HEK293 (cell line): ENCODE results near the gene TNNI3K.
A peak's percentile ranks its signal among the peaks of the same experiment; 100 is the strongest.

Experiments used
- CTCF ChIA-PET: fragments of 350-600 bp; formaldehyde crosslinking; extraction: SDS; loops from one replicate; lab custom pipeline; 2021; ENCODE audit warnings: antibody characterized with exemption; lab: Yijun Ruan, JAX
- POLR2A ChIA-PET: fragments of 300-600 bp; formaldehyde crosslinking; extraction: SDS; loops from one replicate; lab custom pipeline; 2020; ENCODE audit warnings: antibody characterized with exemption, inconsistent platforms; lab: Yijun Ruan, JAX
- H3K27ac ChIP-seq: fragments of 200-500 bp; sonication (Bioruptor generic); 2 replicates; pipeline ENCODE4 v1.5.1; 2014; ENCODE audit warnings: low read depth, low read length, control low read depth, inconsistent platforms; ENCODE audit errors: extremely low read depth
- H3K36me3 ChIP-seq, 2 experiments: fragments of 200-500 bp in 1 of 2; sonication (Bioruptor generic) in 1 of 2; 1 replicate in 1 of 2; 2 replicates in 1 of 2; pipeline ENCODE4 v1.5.1; 2014 to 2017; ENCODE audit warnings: inconsistent platforms in 2 of 2, low read length in 2 of 2; ENCODE audit not compliant: control insufficient read depth in 2 of 2, insufficient read depth in 1 of 2
- H3K4me1 ChIP-seq: fragments of 200-500 bp; sonication (Bioruptor generic); 2 replicates; pipeline ENCODE4 v1.5.1; 2014; ENCODE audit warnings: mild to moderate bottlenecking, low read length, inconsistent platforms; ENCODE audit not compliant: control insufficient read depth, insufficient read depth
- H3K4me3 ChIP-seq: 2 replicates; pipeline ENCODE4 v1.5.1; 2011; ENCODE audit warnings: low read depth, mild to moderate bottlenecking, control low read depth, low read length, moderate library complexity
- H3K9me3 ChIP-seq: fragments of 200-500 bp; sonication (Bioruptor generic); 2 replicates; pipeline ENCODE4 v1.5.1; 2014; ENCODE audit warnings: low read depth, low read length, inconsistent platforms; ENCODE audit not compliant: control insufficient read depth, insufficient read depth
- EGR2 ChIP-seq: fragments of 450-650 bp; formaldehyde crosslinking; IDR thresholded peaks from 2 replicates; pipeline ENCODE4 v1.5.1; 2016; ENCODE audit warnings: low read depth, missing biosample characterization, missing genetic modification characterization
- GLIS2 ChIP-seq: fragments of 450-650 bp; formaldehyde crosslinking; IDR thresholded peaks from 2 replicates; pipeline ENCODE4 v1.5.1; 2016; ENCODE audit warnings: missing biosample characterization, missing genetic modification characterization
- MYNN ChIP-seq: fragments of 450-650 bp; formaldehyde crosslinking; IDR thresholded peaks from 2 replicates; pipeline ENCODE4 v1.5.1; 2016; ENCODE audit warnings: missing biosample characterization, missing genetic modification characterization, borderline replicate concordance
- SETDB1 ChIP-seq: IDR thresholded peaks from one replicate; pipeline ENCODE4 v1.6.1; 2017; ENCODE audit warnings: mild to moderate bottlenecking, low read length, moderate library complexity, mixed read lengths; ENCODE audit not compliant: insufficient read length
- YY2 ChIP-seq: fragments of 450-650 bp; formaldehyde crosslinking; IDR thresholded peaks from 2 replicates; pipeline ENCODE4 v1.5.1; 2016; ENCODE audit warnings: missing biosample characterization, missing genetic modification characterization
- ZBTB1 ChIP-seq: fragments of 450-650 bp; formaldehyde crosslinking; IDR thresholded peaks from 2 replicates; pipeline ENCODE4 v1.5.1; 2016; ENCODE audit warnings: missing biosample characterization, missing genetic modification characterization
- ZBTB21 ChIP-seq: fragments of 450-650 bp; formaldehyde crosslinking; IDR thresholded peaks from 2 replicates; pipeline ENCODE4 v1.5.1; 2017; ENCODE audit warnings: missing biosample characterization, missing genetic modification characterization
- ZFP37 ChIP-seq: fragments of 450-650 bp; formaldehyde crosslinking; IDR thresholded peaks from 2 replicates; pipeline ENCODE4 v1.5.1; 2016; ENCODE audit warnings: missing biosample characterization, missing genetic modification characterization
- ZNF202 ChIP-seq: fragments of 450-650 bp; formaldehyde crosslinking; IDR thresholded peaks from 2 replicates; pipeline ENCODE4 v1.5.1; 2016; ENCODE audit warnings: missing biosample characterization, missing genetic modification characterization, borderline replicate concordance
- ZNF248 ChIP-seq: fragments of 450-650 bp; formaldehyde crosslinking; IDR thresholded peaks from 2 replicates; pipeline ENCODE4 v1.5.1; 2017; ENCODE audit warnings: missing biosample characterization, missing genetic modification characterization
- ZNF311 ChIP-seq: fragments of 450-650 bp; formaldehyde crosslinking; IDR thresholded peaks from 2 replicates; pipeline ENCODE4 v1.5.1; 2017; ENCODE audit warnings: missing biosample characterization, missing genetic modification characterization, borderline replicate concordance
- ZNF341 ChIP-seq: fragments of 450-650 bp; formaldehyde crosslinking; IDR thresholded peaks from 2 replicates; pipeline ENCODE4; 2016; ENCODE audit warnings: low read depth, missing biosample characterization, missing genetic modification characterization
- ZNF391 ChIP-seq: fragments of 450-650 bp; formaldehyde crosslinking; IDR thresholded peaks from 2 replicates; pipeline ENCODE4 v1.5.1; 2016; ENCODE audit warnings: low read depth, missing biosample characterization, missing genetic modification characterization, borderline replicate concordance
- ZNF423 ChIP-seq: fragments of 450-650 bp; formaldehyde crosslinking; IDR thresholded peaks from 2 replicates; pipeline ENCODE4 v1.5.1; 2016; ENCODE audit warnings: missing biosample characterization, missing genetic modification characterization
- ZNF529 ChIP-seq: fragments of 450-650 bp; formaldehyde crosslinking; IDR thresholded peaks from 2 replicates; pipeline ENCODE4 v1.5.1; 2017; ENCODE audit warnings: missing genetic modification characterization, missing biosample characterization; ENCODE audit not compliant: insufficient replicate concordance
- ZNF560 ChIP-seq: fragments of 450-650 bp; formaldehyde crosslinking; IDR thresholded peaks from 2 replicates; pipeline ENCODE4 v1.5.1; 2017; ENCODE audit warnings: missing biosample characterization, missing genetic modification characterization, borderline replicate concordance
- ZNF600 ChIP-seq: fragments of 450-650 bp; formaldehyde crosslinking; IDR thresholded peaks from 2 replicates; pipeline ENCODE4 v1.5.1; 2016; ENCODE audit warnings: missing biosample characterization, missing genetic modification characterization
- ZNF624 ChIP-seq: fragments of 450-650 bp; formaldehyde crosslinking; IDR thresholded peaks from 2 replicates; pipeline ENCODE4 v1.5.1; 2017; ENCODE audit warnings: missing biosample characterization, missing genetic modification characterization
- ZNF660 ChIP-seq: fragments of 450-650 bp; IDR thresholded peaks from 2 replicates; pipeline ENCODE4 v1.5.1; 2018; ENCODE audit warnings: missing biosample characterization, mild to moderate bottlenecking, missing genetic modification characterization
- ZNF777 ChIP-seq: fragments of 450-650 bp; formaldehyde crosslinking; IDR thresholded peaks from 2 replicates; pipeline ENCODE4 v1.5.1; 2017; ENCODE audit warnings: missing biosample characterization, missing genetic modification characterization, borderline replicate concordance
- TF ChIP-seq, protein P1 (sequence below): fragments of 450-650 bp; IDR thresholded peaks from 2 replicates; pipeline ENCODE4 v1.5.1; 2018; ENCODE audit warnings: missing biosample characterization, missing genetic modification characterization
- TF ChIP-seq, protein P2 (sequence below): fragments of 450-650 bp; formaldehyde crosslinking; conservative IDR thresholded peaks from 2 replicates; pipeline ENCODE4 v1.5.1; 2016; ENCODE audit warnings: low read depth, missing biosample characterization, missing genetic modification characterization
- TF ChIP-seq, protein P3 (sequence below): fragments of 450-650 bp; formaldehyde crosslinking; optimal IDR thresholded peaks from 2 replicates; pipeline ENCODE3; 2016; ENCODE audit warnings: missing biosample characterization, mild to moderate bottlenecking, missing genetic modification characterization
- TF ChIP-seq, protein P4 (sequence below): fragments of 450-650 bp; formaldehyde crosslinking; IDR thresholded peaks from 2 replicates; pipeline ENCODE4 v1.5.1; 2016; ENCODE audit warnings: missing biosample characterization, missing genetic modification characterization
- TF ChIP-seq, protein P5 (sequence below): fragments of 450-650 bp; formaldehyde crosslinking; IDR thresholded peaks from 2 replicates; pipeline ENCODE4 v1.5.1; 2017; ENCODE audit warnings: missing biosample characterization, missing genetic modification characterization

TNNI3K gene

DNA sequence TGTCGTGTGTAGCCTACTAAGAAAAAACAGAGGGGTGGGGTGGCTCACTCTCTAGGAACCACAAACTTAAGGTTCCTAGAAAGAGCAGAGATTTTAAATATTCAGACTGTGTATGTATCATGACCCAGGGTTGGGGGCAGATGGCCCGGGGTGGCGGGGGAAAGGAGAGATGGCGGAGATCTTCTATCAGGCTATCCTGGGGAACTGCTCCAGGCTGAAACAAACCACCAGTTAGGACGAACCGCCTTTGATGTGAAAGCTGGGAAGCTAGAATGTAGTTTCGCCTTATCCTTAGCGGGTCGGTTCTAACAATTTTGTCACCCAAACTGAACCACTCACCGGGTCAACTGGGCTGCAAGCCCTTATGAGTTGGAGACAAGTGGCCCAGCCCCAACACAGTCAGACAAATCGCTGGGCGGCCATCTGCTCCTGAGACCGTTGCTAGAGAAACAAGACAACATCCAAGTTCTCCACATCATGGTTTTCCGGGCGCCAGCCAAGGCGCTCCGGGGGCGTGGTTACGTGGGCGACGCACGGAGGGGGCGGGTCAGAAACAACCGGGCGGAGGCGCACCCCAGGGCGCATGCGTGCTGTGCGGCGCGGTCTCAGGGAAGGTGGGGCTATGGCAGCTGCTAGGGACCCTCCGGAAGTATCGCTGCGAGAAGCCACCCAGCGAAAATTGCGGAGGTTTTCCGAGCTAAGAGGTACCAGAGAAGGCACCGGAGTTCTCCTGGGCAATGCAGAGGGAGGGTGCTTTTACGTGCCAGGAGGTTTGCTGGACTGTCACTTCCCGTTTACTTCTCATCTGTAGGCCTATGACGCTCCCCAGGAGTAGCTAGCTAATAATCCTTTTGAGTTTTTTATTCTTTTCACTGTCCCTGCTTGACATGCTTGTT is 37.3 kb upstream of the TNNI3K start, which contains the start of the genes FPGT and LRRIQ3 (continued):
- TF ChIP-seq ZNF341 (tag by site-specific recombination) (peak; percentile 52), ZNF660 (tag by site-specific recombination) (0 out of 2 replicates have a peak, but pooled peaks have one; percentile 56), GLIS2 (tag by site-specific recombination) (peak; percentile 32; the same call in 1 of the 2 replicates), ZBTB21 (tag by site-specific recombination) (no peak), YY2 (tag by site-specific recombination) (no peak), ZNF423 (tag by site-specific recombination) (peak; percentile 64), ZNF600 (tag by site-specific recombination) (peak; percentile 50; the same call in 1 of the 2 replicates), ZNF529 (tag by site-specific recombination) (no peak), SETDB1 (no peak)
- TF ChIP-seq, protein P1, sequence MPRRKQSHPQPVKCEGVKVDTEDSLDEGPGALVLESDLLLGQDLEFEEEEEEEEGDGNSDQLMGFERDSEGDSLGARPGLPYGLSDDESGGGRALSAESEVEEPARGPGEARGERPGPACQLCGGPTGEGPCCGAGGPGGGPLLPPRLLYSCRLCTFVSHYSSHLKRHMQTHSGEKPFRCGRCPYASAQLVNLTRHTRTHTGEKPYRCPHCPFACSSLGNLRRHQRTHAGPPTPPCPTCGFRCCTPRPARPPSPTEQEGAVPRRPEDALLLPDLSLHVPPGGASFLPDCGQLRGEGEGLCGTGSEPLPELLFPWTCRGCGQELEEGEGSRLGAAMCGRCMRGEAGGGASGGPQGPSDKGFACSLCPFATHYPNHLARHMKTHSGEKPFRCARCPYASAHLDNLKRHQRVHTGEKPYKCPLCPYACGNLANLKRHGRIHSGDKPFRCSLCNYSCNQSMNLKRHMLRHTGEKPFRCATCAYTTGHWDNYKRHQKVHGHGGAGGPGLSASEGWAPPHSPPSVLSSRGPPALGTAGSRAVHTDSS, result no peak
- TF ChIP-seq, protein P2, sequence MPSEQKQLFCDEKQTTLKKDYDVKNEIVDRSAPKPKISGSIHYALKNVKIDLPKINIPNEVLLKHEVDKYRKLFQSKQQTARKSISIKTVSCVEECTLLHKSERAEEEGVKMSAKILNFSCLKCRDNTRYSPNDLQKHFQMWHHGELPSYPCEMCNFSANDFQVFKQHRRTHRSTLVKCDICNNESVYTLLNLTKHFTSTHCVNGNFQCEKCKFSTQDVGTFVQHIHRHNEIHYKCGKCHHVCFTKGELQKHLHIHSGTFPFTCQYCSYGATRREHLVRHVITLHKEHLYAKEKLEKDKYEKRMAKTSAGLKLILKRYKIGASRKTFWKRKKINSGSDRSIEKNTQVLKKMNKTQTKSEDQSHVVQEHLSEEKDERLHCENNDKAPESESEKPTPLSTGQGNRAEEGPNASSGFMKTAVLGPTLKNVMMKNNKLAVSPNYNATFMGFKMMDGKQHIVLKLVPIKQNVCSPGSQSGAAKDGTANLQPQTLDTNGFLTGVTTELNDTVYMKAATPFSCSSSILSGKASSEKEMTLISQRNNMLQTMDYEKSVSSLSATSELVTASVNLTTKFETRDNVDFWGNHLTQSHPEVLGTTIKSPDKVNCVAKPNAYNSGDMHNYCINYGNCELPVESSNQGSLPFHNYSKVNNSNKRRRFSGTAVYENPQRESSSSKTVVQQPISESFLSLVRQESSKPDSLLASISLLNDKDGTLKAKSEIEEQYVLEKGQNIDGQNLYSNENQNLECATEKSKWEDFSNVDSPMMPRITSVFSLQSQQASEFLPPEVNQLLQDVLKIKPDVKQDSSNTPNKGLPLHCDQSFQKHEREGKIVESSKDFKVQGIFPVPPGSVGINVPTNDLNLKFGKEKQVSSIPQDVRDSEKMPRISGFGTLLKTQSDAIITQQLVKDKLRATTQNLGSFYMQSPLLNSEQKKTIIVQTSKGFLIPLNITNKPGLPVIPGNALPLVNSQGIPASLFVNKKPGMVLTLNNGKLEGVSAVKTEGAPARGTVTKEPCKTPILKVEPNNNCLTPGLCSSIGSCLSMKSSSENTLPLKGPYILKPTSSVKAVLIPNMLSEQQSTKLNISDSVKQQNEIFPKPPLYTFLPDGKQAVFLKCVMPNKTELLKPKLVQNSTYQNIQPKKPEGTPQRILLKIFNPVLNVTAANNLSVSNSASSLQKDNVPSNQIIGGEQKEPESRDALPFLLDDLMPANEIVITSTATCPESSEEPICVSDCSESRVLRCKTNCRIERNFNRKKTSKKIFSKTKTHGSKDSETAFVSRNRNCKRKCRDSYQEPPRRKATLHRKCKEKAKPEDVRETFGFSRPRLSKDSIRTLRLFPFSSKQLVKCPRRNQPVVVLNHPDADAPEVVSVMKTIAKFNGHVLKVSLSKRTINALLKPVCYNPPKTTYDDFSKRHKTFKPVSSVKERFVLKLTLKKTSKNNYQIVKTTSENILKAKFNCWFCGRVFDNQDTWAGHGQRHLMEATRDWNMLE, result 0 out of 2 replicates have a peak, but pooled peaks have one; percentile 10

DNA sequence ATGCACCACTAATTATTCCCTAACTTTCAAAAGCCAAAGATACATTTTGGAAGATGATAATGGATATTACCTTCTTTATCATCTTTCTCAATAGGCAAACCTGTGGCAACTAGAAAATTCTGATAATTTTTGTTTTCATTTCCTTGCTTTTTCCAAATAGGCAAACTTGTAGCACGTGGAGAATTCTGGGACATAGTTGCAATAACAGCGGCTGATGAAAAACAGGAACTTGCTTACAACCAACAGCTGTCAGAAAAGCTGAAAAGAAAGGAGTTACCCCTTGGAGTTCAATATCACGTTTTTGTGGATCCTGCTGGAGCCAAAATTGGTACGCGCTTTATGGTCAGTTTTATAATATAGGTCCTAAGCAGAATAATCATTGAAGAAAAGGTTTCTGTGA is 35.7 kb upstream of the TNNI3K start:
- Histone ChIP-seq H3K9me3 (no peaks in the 10 kb centered on the region), H3K4me3 (no peak overlapping the region), H3K36me3 (peaks cover 0 to 5% of the 10 kb centered on the region in 2 experiments; a peak in 2 of 3 replicates), H3K4me1 (no peaks in the 10 kb centered on the region), H3K27ac (no peak overlapping the region)
- POLR2A ChIA-PET, result no interaction called here
- TF ChIP-seq ZNF777 (tag by site-specific recombination), result no peak
- TF ChIP-seq ZNF311 (tag by site-specific recombination), result no peak
- no peak for TF ChIP-seq ZBTB1 (tag by site-specific recombination)
- TF ChIP-seq ZNF202, result no peak
- no peak for TF ChIP-seq EGR2 (tag by site-specific recombination)
- TF ChIP-seq, protein P3, sequence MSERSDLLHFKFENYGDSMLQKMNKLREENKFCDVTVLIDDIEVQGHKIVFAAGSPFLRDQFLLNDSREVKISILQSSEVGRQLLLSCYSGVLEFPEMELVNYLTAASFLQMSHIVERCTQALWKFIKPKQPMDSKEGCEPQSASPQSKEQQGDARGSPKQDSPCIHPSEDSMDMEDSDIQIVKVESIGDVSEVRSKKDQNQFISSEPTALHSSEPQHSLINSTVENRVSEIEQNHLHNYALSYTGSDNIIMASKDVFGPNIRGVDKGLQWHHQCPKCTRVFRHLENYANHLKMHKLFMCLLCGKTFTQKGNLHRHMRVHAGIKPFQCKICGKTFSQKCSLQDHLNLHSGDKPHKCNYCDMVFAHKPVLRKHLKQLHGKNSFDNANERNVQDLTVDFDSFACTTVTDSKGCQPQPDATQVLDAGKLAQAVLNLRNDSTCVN, result no peak
- TF ChIP-seq ZNF624, result no peak
- no peak for TF ChIP-seq ZNF248 (tag by site-specific recombination)
- no peak for TF ChIP-seq ZNF560 (tag by site-specific recombination)
- TF ChIP-seq ZFP37, result no peak
- no peak for TF ChIP-seq ZNF391 (tag by site-specific recombination)
- TF ChIP-seq, protein P4, sequence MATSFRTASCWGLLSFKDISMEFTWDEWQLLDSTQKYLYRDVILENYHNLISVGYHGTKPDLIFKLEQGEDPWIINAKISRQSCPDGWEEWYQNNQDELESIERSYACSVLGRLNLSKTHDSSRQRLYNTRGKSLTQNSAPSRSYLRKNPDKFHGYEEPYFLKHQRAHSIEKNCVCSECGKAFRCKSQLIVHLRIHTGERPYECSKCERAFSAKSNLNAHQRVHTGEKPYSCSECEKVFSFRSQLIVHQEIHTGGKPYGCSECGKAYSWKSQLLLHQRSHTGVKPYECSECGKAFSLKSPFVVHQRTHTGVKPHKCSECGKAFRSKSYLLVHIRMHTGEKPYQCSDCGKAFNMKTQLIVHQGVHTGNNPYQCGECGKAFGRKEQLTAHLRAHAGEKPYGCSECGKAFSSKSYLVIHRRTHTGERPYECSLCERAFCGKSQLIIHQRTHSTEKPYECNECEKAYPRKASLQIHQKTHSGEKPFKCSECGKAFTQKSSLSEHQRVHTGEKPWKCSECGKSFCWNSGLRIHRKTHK (tag by site-specific recombination), result no peak
- TF ChIP-seq MYNN (tag by site-specific recombination), result no peak
- TF ChIP-seq, protein P5, sequence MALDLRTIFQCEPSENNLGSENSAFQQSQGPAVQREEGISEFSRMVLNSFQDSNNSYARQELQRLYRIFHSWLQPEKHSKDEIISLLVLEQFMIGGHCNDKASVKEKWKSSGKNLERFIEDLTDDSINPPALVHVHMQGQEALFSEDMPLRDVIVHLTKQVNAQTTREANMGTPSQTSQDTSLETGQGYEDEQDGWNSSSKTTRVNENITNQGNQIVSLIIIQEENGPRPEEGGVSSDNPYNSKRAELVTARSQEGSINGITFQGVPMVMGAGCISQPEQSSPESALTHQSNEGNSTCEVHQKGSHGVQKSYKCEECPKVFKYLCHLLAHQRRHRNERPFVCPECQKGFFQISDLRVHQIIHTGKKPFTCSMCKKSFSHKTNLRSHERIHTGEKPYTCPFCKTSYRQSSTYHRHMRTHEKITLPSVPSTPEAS, result no peak
- CTCF ChIA-PET, result no interaction called here
